A172 (cell line): ENCODE data around the gene NALCN. TPM values are rescaled to one million over a fixed set of nuclear protein-coding genes. Genes with fewer than 3 reads are reported as not detected.
A peak's percentile ranks its signal among the peaks of the same experiment; 100 is the strongest.

Experiments used
- DNase-seq: peaks from one replicate; pipeline ENCODE4 v3.0.0-alpha.2; 2015; ENCODE audit warnings: low spot score
- total RNA-seq: library from RNA; depleted of rRNA; stranded (reverse); fragments of >200 nt; shearing (Covaris generic); gene quantifications from 2 replicates; pipeline ENCODE4 v1.2.3, GENCODE V29; 2014; rRNA removed

The NALCN gene
- total RNA-seq, 1 experiment from 2014 or later, result 0.72 TPM

- no peak for DNase-seq
Observed at GRCh38 chr13:101026736-101027398, 389.4 kb downstream of the NALCN start.

DNA sequence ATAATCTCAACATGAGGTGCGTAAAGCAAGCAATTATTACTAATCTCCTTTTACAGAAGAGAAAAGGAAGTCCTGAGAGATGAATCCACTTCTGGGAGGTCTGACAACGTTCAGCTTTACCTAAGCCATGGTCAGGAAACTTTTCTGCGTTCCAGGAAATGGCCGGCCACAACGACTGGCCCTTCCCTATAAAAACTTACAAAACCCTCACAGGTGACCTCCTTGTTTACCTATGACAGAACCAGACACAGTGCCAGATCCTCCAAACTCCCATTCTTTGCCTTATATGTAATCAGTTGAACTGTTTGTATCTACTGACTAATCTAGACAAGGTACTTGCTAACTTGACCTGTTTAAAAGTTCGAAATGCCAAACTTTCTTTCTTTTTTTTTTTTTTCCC is 390.0 kb downstream of the NALCN start:
- no peak for DNase-seq

DNA sequence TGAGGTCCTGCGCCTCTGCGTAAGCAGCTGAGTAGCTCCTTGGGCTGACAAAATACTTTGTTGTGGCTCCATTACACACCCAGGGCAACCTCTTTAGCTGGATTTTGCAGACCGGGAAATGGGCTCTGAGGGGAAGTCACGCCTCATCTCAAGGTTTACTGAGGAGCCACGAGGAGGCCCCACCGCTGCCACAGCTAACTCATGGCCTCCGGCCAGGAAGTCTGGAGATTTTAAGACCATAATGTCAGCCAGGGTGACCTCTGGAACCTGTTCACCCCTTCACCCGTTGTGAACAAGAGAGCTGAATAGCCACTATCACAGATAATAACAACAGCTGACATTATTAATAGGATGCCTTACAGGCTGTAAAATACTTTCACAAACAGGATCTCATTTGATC is 390.4 kb downstream of the NALCN start:
- DNase-seq, result no peak

DNA sequence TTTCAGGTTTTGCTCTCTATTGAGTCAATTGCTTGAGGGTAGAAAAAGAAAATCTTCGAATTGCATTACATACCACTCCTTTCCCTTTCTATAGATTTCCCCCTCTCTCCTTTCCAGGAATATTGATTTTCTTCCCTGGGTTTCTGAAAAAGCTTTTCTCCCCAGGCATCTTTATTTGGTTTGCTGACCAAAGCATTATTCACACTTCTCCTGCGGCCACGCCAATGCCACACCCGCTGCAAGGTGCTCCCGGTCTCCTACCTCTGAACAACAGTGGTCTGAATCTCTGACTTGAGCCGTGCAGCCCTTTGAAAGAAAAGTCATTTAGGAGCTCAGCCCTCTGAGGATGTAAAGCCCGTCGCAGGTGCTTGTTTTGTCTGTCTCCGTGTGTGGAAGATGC is 390.8 kb downstream of the NALCN start:
- DNase-seq, result no peak

DNA sequence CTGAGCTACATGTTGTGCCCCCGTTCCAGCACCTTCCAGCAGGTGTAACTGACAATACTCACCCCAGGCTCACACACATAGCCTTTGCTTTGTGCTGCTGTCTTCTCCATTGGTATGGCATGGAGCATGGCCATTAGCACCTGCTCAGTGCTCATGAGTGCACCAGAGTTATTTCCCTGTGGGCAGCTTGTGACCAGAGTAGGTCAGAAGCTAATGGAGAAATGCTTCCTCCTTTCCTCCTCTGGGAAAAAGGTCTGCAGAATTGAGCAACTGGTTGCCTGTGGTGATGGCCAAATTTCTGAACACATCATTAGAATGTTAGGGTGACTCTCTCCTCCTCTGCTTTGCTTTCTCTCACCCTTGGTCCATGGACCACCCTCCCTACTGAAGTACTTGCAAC is 397.2 kb downstream of the NALCN start:
- no peak for DNase-seq

GRCh38 chr13:101018720-101019119 is 397.6 kb downstream of the NALCN start:
- DNase-seq, result peak; percentile 95

GRCh38 chr13:101017123-101017872 is 399.0 kb downstream of the NALCN start:
- peak; percentile 31 for DNase-seq

- no peak for DNase-seq
Observed at GRCh38 chr13:101016475-101016874, 399.8 kb downstream of the NALCN start.

DNA sequence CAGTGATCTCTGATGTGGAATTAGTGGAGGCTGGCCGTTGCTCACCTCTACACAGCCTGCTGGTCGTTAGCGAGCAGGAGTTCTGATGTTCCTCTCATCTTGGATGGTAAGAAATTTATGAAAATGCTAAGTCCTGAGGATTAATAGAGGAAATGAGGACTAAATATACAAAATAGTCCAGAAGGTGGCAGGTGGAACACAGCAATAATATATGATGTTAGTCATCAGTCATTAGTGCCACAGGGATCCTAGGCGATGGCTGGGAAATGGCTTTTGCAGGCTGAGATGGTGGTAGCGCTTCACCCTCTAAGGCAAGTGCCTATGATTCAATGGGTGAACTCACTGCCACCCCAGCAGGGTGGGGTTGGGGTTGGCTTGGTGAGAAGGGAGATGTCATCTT is 403.1 kb downstream of the NALCN start:
- DNase-seq, result peak; percentile 23

DNA sequence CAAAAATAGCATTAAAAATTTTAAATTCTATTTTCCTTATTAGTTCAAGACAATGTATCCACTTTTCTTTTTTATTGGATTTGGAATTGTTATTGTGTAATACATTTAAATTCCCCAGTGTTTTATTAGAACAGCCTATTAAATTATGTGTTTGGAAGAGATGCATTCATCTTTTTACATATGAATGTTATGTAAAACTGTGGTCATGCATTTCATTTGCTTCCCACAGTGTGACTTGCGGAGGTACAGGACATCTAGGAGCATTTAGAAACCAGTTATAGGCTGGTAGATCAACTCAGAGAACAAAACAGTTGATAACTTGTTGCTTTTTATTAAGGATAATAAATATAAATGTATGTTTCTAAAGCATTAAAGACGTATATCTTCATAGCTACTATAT is 406.2 kb downstream of the NALCN start:
- DNase-seq, result no peak

- no peak for DNase-seq
Observed at GRCh38 chr13:101007245-101007644, 409.1 kb downstream of the NALCN start.

Other genes with a start within 250 kb of the NALCN start
- 38.7 and 55.3 TPM in 2 replicates for gene ITGBL1, start 36.2 kb upstream of the NALCN start, total RNA-seq